ENCODE data around the gene ERI3.

ERI3 gene

DNA sequence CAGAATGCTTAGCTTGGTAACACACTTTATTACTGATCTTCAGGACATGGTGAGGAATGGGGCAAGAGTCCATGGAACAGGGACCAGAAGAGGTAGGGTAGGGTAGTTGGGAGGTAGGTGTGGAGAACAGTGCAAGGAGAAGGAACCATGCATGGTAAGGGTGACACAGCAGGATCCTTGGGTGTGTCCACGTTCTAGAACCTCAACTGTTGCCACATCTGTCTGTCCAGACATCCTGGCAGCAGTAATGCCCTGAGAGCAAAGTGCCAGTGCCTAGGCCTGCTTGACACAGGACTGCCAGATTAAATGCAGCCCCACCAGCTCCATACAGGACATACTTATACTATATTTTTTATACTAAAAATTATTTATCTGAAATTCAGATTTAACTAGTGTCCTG lies 127.8 kb downstream of the ERI3 start:
- in situ Hi-C loops (cut with HindIII; ENCODE audit: low sequenced_read_pairs): no loop called here
- no peak for DNase-seq (ENCODE audit: low read depth)
- TF ChIP-seq, protein P1, sequence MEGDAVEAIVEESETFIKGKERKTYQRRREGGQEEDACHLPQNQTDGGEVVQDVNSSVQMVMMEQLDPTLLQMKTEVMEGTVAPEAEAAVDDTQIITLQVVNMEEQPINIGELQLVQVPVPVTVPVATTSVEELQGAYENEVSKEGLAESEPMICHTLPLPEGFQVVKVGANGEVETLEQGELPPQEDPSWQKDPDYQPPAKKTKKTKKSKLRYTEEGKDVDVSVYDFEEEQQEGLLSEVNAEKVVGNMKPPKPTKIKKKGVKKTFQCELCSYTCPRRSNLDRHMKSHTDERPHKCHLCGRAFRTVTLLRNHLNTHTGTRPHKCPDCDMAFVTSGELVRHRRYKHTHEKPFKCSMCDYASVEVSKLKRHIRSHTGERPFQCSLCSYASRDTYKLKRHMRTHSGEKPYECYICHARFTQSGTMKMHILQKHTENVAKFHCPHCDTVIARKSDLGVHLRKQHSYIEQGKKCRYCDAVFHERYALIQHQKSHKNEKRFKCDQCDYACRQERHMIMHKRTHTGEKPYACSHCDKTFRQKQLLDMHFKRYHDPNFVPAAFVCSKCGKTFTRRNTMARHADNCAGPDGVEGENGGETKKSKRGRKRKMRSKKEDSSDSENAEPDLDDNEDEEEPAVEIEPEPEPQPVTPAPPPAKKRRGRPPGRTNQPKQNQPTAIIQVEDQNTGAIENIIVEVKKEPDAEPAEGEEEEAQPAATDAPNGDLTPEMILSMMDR (IDR thresholded peaks at IDR 0.05; ENCODE audit: low read depth, low read length, missing control alignments): no peak
- H3K4me3 ChIP-seq (ENCODE audit: low read depth, low read length): no peak overlapping the region

DNA sequence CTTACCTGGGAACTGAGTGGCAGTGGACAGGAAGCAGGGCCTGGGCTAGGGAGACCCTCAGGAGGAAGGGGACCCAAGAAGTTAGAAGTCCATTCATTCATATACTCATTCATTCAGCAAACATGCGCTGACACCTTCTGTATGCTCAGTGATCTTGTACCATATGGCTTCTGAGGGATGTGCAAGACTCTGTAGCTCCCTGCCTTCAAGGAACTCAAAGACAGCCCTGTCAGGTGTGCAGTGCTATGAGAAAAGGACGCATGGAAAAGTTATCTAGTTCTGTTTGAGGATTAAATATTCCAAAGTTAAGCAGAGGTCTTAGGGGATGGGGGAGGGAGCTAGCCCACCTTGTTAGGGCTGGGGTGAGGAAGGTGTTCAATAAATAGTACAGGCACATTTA lies 129.3 kb downstream of the ERI3 start:
- in situ Hi-C loops (cut with HindIII; ENCODE audit: low sequenced_read_pairs): no loop called here
- no peak overlapping the region for H3K4me3 ChIP-seq (ENCODE audit: low read depth, low read length)
- TF ChIP-seq, protein P1 (IDR thresholded peaks at IDR 0.05; ENCODE audit: low read depth, low read length, missing control alignments): no peak
- DNase-seq (ENCODE audit: low read depth): no peak

DNA sequence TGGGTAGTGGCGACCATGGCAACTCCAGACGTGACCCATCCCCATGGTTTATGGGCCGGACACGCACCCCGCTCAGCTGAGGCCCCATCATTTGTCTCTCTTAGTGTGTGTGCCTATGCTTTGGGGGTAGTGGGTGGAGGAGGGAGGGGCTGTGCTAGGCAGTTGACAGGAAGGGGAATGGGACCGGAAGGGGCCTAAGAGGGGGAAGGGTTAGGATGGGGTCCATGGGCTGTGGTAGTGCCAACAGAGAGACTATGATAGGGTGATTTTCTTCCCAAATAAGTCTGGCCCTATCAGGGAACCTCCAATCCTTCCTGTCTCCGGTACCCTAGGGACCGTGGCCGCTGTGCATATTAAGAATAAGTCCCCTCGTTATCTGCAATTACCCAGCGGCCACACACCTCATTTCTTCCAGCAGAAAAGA lies 131.9 kb downstream of the ERI3 start:
- DNase-seq (ENCODE audit: low read depth): no peak
- TF ChIP-seq, protein P1 (IDR thresholded peaks at IDR 0.05; ENCODE audit: low read depth, low read length, missing control alignments): no peak
- in situ Hi-C loops (cut with HindIII; ENCODE audit: low sequenced_read_pairs): no loop called here
- H3K4me3 ChIP-seq (ENCODE audit: low read depth, low read length): no peak overlapping the region

DNA sequence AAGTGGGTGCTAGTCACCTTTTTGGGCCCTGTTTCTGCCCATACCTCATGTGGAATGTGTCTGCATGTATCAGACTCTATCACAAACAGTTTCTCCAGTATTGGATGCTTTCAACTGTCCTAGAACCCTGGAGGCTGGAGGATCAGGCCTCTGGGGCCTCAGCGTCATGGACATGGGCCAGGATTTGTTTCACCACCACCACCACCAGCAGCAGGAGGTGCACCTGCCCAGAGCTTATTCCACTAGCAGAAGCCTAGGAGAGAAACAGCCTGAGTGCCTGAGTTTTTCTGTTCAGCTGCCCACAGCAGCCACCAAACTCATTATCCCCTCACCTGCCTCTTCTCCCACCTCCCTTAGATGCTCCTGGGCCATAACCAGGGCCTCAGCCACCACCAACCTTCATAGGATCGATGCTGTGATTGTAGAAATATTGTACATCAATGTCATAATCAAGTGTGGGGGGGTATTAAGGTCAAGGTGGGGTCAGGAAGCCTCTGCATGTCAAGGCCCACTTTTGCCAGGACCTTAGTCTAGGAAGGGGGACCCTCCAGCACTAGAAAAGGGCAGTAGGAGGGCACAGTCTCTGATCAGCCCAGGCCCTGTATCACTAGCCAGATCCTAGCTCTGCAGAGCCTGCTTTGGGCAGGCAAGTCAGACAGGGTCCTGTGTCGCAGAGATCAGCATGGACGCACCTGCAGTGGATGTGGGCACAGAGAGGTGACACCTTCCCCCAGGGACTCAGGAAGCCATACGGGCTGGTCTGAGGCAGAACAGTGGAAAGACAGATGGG lies 132.5 kb downstream of the ERI3 start:
- in situ Hi-C loops (cut with HindIII; ENCODE audit: low sequenced_read_pairs): no loop called here
- TF ChIP-seq, protein P1 (IDR thresholded peaks at IDR 0.05; ENCODE audit: low read depth, low read length, missing control alignments): no peak
- no peak for DNase-seq (ENCODE audit: low read depth)
- H3K4me3 ChIP-seq (ENCODE audit: low read depth, low read length): no peak overlapping the region

DNA sequence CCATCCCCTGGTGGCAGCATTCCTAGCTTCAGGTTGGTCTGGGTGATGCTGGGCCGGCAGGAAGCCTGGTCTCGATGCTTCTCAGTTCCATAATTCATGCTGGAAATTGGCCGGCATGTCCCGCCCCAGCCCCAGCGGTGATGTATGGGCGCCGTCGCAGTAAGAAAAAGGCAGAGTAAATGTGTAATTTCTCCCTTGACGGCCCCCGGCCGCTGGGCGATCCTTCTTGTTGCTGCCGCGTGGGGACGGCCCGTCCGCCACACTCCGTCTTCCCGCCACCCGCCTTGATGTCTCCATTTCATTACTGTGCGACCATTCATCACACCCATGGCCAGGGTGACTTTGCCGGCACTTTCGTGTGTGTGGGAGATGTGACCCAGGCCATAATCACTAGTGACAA lies 133.3 kb downstream of the ERI3 start:
- TF ChIP-seq, protein P1 (IDR thresholded peaks at IDR 0.05; ENCODE audit: low read depth, low read length, missing control alignments): no peak

DNA sequence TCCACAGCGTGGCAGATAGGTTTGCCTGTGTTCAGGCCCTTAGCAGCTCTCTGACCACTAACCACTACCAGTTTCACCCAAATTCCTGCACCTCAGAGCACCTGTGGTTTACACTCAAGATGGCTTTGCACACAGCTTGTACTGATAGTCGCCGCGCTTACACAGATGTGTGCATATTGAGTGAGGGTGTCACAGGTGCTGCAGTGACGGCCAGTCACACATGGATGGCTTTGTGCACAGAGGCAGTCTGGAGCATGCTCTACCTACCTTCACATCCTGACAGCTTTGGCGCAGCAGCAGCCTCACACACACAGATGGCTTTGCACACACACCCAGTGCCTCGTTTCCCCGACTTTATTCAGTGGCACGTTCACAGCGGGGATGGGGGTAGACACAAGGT lies 134.3 kb downstream of the ERI3 start:
- TF ChIP-seq, protein P1 (IDR thresholded peaks at IDR 0.05; ENCODE audit: low read depth, low read length, missing control alignments): no peak
- no peak overlapping the region for H3K4me3 ChIP-seq (ENCODE audit: low read depth, low read length)
- no peak for DNase-seq (ENCODE audit: low read depth)
- in situ Hi-C loops (cut with HindIII; ENCODE audit: low sequenced_read_pairs): no loop called here

More for the DNA sequence above, 133.3 kb downstream of the ERI3 start:
- DNase-seq (ENCODE audit: low read depth): no peak
- H3K4me3 ChIP-seq (ENCODE audit: low read depth, low read length): no peak overlapping the region
- in situ Hi-C loops (cut with HindIII; ENCODE audit: low sequenced_read_pairs): no loop called here
